ENCODE results near the gene CBLN1.

DNA sequence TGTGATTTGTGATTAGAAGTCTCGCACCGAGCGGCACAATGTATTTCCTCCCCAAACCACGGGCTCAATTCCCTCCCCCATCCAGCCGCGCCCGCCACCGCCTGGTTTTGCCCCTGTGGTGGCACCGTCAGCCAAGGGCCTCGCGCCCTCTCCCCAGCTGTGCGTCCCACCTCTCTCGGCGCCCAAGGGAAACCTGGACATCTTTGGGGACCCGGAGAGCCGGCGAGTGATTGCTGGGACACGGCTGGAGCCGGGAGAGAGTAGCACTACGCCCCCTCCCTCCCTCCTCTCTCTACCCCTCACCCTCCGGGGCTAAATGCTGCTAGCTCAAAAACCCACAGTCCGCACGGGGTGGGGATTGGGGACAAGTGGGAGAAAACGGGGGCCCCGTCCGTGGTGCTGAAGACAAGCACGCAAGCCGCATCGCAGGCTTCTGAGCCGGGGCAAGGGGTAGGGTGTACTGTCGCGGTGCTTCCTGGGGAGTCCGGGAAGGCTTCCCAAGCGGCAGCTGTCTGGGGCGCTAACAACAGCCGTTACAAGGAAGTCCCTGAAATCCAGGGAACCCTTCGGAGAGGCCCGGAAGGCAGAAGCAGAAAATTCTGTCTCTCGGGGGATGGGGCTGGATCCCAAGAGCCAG is 1.4 kb downstream of the CBLN1 start:
- TF ChIP-seq SUZ12 (IDR thresholded peaks at IDR 0.05; ENCODE audit: extremely low read depth, insufficient read depth, insufficient read length): no peak
- TF ChIP-seq YY1 (IDR thresholded peaks at IDR 0.05; ENCODE audit: insufficient read depth, insufficient read length): no peak
